DOHH2 (cell line): ENCODE results near the gene GTSF1L.

Experiments
- CTCF ChIP-seq: fragments of 200-600 bp; sonication (generic); IDR thresholded peaks from one replicate; pipeline ENCODE4 v1.5.1; 2014; ENCODE audit warnings: antibody characterized with exemption, mild to moderate bottlenecking, low read depth, low read length; ENCODE audit not compliant: poor library complexity, severe bottlenecking
- EZH2phosphoT487 ChIP-seq: fragments of 200-600 bp; sonication (generic); IDR thresholded peaks from 2 replicates; pipeline ENCODE4 v1.6.1; 2017; ENCODE audit warnings: borderline replicate concordance, mild to moderate bottlenecking, antibody characterized with exemption, low read length, moderate library complexity, mixed read lengths

DNA sequence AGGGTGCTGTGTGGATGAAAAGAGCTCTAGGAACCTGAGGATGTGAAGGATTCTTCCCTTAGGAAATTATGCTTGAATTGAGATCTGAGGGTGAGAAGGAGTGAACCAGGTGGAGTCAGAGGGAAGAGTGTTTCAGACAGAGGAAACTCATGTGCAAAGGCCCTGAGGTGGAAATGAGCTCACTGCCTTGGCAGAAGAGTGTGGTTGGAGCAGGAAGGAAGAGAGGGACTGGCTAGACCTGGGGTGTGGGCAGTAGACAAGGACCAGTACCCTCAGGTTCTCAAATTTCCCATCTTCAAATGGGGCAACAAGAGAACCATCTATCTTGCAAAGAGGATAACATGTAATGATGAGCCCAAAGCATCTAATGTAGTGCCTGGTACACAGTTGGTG is 24.0 kb upstream of the GTSF1L start:
- TF ChIP-seq CTCF (no peak), EZH2phosphoT487 (no peak)
